Activated CD8-positive, alpha-beta memory T cell treated with anti-CD3 and anti-CD28 coated beads for 36 hours (primary cell): ENCODE measurements around the gene SSBP4. TPM values are rescaled to one million over a fixed set of nuclear protein-coding genes. Genes with fewer than 3 reads are reported as not detected.
"Not testable (repeated sequence)": the region's sequence is repeated elsewhere in the genome, so short reads cannot be mapped to it uniquely, and the experiment has no call there.

Experiments used
- CTCF ChIA-PET: fragments of 350-600 bp; sonication (Branson Sonifier 250); formaldehyde crosslinking; loops from one replicate; lab custom pipeline; 2021; ENCODE audit warnings: antibody characterized with exemption; lab: Charles Lee
- POLR2A ChIA-PET: fragments of 350-600 bp; sonication (Branson Sonifier 250); formaldehyde crosslinking; loops from one replicate; lab custom pipeline; 2021; ENCODE audit warnings: antibody characterized with exemption; lab: Charles Lee
- total RNA-seq, 2 experiments: library from RNA; stranded (reverse); gene quantifications; one replicate each; pipeline ENCODE4 v1.2.3, GENCODE V29; 2021

SSBP4 gene
- 100 to 1,000 TPM; 151 to 158 TPM for total RNA-seq

DNA sequence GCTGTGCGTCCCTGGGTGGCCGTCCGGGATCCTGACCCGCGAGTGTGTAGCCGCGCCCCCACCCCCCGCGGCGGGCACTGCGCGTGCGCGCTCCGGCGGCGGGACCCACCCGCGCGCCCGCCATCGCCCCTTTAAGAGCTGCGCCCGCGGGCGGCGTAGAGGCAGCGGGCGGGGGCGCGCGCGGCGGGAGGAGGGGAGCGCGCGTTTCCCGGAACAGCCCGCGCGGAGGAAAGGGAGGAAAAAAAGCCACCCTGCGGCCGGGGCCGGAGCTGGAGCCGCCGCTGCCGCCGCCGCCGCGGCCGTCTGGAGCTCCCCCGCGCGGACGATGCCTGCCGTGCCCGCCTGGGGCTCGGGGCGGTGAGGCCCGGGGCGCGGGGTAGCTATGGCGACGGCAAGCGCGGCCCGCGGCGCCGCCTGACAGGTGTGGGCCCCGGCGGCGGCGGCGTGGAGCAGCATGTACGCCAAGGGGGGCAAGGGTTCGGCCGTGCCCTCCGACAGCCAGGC lies at the start of gene SSBP4:
SSBP4 (plus strand) TSS at position 204 of the 504 bp plus-strand sequence; CDS start at position 455, 251 bp downstream.
- ChIA-PET CTCF (interaction anchor here (0.7 to 2.1 kb wide), 12 partner anchors 8 to 214 kb away, joined by 3 to 9 read pairs (median 5); no protein-coding TSS in a partner anchor), POLR2A (interaction anchor here (0.6 to 5.4 kb wide), 8 partner anchors 10 to 413 kb away, joined by 3 to 36 read pairs (median 6); partner anchors contain the start of gene JUND)

DNA sequence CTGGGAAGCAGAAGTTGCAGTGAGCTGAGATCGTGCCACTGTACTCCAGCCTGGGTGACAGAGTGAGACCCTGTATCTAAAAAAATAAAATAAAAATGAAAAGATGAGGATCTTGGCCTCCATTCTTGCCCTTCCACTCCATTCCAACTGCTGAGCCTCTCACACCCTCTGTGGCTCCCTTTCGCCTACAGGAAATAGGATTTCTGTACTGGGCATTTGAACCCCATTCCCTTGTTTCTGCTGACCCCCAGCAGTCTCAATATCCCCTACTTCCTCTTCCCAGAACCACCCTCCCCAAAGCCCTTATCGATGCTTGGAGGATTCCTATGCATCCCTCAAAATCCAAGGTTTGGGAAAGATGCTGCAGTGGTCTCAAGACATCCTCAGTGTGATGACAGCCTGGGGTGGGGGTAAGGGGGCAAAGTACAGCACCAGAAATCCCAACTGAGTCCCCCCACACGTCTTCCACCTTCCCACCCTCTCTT lies 45.7 kb upstream of the SSBP4 start:
- POLR2A ChIA-PET: no interaction called here
- CTCF ChIA-PET: no interaction called here

DNA sequence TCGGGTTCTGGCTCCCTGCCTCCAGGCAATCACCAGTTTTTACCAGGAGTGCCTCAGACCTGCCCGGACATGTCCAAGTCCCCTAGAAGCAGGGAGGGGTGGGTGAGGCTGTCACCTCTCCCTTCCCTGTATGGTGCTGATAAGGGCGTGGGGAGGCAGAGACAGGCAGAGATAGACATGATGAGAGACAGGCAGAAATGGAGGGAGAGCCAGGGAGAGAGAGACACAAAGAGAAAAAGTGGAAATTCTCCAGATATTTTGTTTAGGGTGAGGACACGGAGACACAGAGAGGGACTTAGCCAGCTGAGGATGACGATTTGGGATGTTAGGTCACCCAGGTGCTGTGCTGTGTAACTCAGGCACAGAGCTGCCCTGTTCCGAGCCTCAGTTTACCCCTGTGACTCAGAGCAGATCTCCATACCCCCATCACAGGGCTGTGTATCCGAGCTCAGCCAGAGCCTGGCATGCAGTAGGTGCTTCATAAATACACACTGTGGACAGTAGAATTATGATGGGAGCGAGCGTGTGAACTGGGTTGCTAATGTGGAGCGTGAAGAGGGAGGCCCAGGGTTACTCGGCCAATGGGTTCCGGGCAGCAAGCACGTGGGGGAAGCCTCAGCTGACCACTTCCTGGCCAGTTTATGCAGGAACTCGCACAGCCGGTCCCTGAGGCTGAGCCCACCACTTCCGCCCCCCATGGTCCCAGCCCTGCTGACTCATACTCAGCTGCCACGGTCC lies 45.1 kb upstream of the SSBP4 start:
- ChIA-PET POLR2A (no interaction called here), CTCF (no interaction called here)

DNA sequence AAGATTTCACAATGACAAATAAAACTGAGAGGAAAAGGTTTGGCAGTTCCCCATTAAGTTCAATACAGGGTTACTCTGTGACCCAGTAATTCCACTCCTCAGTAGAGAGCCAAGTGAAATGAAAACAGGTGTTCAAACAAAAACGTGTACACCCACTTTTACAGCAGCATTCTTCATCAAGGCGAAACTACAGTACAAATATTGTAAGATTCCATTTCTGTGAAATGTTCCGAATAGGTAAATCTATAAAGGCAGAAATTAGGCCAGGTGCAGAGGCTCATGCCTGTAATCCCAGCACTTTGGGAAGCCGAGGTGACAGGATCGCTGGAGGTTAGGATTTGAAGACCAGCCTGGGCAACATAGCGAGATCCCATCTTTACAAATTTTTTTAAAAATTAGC lies 42.2 kb upstream of the SSBP4 start:
- ChIA-PET CTCF (no interaction called here), POLR2A (interaction anchor here (0.7 kb wide), 1 partner anchor 40 kb away, joined by 8 read pairs; no protein-coding TSS in a partner anchor)

DNA sequence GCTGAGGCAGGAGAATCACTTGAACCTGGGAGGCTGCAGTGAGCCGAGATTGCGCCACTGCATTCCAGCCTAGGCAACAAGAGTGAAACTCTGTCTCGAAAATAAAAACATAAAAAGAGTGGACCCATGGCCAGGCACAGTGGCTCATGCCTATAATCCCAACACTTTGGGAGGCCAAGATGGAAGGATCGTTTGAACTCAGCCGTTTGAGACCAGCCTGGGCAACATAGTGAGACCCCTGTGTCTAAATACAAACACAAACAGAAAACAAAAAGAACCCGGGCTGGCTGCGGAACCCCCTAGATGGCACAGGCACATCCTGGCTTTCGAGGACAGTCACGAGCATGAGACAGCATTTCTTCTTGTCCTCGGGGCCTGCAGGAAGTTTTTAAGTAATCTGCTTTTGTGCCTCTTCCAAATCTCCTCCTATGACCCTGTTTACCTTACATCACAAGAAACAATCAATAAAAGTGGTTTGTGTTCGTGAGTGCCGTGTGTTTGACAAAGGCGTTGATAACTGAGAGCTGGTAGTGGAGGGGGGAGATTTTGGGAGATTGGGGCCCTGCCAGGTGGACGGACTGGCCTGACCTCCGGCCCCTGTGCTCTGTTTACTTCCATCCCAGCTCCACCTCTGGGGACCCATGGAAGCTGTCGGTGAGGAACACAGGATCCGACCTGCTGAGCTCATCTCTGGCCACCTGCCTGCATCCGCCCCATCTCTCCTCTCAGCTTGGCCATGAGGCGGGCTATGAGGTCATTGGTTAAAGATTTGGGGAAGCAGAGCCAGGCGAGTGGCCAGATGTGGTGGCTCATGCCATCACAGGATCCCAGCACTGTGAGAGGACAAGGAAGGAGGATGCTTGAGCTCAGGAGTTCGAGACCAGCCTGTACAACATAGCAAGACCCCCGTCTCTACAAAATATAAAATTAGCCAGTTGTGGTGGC lies 39.1 kb upstream of the SSBP4 start:
- ChIA-PET POLR2A (no interaction called here), CTCF (interaction anchor here (0.6 kb wide), 2 partner anchors 166 to 399 kb away, joined by 3 read pairs; no protein-coding TSS in a partner anchor)

DNA sequence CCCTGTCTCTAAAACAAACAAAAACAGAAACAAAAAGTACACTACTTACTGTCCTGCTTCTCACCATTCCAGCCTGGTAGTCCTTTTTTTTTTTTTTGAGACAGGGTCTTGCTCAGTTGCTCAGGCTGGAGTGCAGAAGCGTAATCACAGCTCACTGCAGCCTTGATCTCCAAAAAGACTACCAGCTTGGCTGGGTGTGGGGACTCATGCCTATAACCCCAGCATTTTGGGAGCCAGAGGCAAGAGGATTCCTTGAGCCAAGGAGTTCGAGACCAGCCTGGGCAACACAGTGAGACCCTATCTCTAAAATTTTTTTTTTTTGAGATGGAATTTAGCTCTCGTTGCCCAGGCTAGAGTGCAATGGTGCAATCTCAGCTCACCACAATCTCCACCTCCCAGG lies 38.4 kb upstream of the SSBP4 start:
- POLR2A ChIA-PET: no interaction called here
- CTCF ChIA-PET: interaction anchor here (0.7 kb wide), 1 partner anchor 367 kb away, joined by 3 read pairs; no protein-coding TSS in a partner anchor

DNA sequence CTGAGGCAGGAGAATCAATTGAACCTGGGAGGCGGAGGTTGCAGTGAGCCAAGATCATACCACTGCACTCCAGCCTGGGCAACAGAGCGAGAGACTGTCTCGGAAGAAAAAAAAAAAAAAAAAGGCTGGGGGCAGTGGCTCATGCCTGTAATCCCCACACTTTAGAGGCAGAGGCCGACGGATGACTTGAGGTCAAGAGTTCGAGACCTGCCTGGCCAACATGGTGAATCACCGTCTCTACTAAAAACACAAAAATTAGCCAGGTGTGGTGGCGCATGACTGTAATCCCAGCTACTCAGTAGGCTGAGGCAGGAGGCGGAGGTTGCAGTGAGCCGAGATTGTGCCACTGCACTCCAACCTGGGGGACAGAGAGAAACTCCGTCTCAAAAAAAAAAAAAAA lies 35.6 kb upstream of the SSBP4 start:
- CTCF ChIA-PET: interaction anchor here (0.8 kb wide), 1 partner anchor 55 kb away, joined by 3 read pairs; no protein-coding TSS in a partner anchor
- POLR2A ChIA-PET: not testable (repeated sequence)

DNA sequence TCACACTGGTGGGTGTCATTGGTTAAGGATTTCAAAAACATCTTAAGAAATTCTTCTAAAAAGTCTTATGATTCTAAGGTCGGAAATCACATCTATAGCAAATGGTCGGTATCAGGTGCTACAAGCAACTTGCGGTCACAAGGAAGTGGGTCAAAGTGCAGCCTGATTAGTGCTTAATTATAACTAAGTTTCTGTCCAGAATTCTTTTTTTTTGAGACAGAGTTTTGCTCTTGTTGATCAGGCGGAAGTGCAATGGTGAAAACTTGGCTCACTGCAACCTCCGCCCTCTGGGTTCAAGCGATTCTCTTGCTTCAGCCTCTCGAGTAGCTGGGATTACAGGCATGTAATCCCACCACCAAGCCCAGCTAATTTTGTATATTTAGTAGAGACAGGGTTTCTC lies 34.4 kb upstream of the SSBP4 start:
- ChIA-PET CTCF (no interaction called here), POLR2A (no interaction called here)

DNA sequence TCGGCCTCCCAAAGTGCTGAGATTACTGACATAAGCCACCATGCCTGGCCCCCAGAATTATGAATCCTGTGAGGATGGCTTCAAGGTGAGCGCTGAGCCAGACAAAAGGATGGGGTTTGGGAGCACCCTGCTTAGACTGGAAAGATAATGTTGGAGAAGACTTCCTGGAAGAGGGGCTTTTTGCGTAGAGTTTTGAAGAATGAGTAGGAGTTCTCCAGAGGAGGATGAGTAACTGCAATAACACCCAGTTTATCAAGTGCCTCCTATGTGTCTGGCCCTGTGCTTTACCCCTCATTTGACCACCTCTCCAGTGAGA lies 33.9 kb upstream of the SSBP4 start:
- ChIA-PET POLR2A (no interaction called here), CTCF (interaction anchor here (0.5 to 6.8 kb wide), 5 partner anchors 13 to 72 kb away, joined by 3 to 107 read pairs (median 3); partner anchors contain the start of gene LRRC25)

DNA sequence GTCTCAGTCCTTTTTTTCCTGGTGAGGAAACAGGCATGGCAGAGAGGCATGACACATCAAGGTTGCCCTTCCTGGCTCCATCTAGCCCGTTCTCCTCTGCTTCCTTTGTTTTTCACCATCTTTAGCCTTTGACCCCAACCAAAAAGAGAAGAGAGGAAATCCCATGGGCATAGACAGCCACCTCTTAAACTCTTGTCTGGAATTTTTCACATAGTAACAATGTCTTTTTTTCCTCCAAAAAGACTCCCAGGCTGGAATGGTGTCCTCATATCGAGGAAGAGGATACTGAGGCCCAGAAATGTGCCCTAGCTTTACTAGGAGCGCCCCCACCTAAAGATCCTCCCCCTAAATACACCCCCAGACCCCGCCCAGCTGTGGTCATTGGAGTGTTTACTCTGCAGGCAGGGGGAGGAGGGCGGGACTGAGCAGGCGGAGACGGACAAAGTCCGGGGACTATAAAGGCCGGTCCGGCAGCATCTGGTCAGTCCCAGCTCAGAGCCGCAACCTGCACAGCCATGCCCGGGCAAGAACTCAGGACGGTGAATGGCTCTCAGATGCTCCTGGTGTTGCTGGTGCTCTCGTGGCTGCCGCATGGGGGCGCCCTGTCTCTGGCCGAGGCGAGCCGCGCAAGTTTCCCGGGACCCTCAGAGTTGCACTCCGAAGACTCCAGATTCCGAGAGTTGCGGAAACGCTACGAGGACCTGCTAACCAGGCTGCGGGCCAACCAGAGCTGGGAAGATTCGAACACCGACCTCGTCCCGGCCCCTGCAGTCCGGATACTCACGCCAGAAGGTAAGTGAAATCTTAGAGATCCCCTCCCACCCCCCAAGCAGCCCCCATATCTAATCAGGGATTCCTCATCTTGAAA lies 33.3 kb upstream of the SSBP4 start, which contains the start of gene GDF15:
GDF15 (plus strand) TSS at position 484 of the 868 bp plus-strand sequence; CDS start at position 516, 32 bp downstream.
- ChIA-PET POLR2A (no interaction called here), CTCF (interaction anchor here (0.5 to 6.8 kb wide), 6 partner anchors 12 to 71 kb away, joined by 3 to 107 read pairs (median 3); partner anchors contain the start of gene LRRC25)

DNA sequence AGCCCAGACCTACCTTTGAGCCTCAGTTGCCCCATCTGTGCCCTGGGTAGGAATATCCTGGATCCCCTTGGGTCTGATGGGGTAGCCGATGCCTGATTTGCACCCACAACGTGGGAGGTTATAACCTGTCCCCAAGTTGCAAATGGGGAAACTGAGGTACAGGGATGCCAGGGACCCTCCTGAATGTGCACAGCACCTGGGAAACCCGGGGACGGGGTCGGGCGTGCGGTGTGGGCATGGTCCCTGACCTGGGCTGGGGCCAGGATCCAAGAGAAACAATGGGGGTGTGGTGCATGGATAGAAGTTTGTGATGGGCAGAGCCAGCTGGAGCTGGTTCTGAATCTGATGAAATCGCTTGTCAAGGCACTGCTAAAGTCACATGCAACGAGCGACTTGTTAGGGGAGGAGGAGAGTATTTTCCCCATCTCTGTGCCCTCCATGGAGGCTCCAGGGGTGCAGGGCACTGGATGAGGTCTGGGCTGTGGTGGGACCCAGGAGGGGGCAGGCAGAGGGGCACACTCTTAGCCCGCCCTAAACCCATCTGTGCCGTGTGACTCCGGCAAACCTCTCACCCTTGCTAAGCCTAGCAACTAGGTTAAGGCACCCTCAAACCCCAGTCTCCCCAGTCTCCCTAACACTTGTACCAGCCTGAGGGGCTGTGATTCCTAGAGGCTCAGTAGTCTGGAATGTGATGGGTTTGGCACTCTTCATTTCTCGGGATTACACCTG lies 32.5 kb upstream of the SSBP4 start:
- POLR2A ChIA-PET: no interaction called here
- CTCF ChIA-PET: interaction anchor here (1.0 to 6.8 kb wide), 2 partner anchors 27 to 37 kb away, joined by 3 to 107 read pairs; no protein-coding TSS in a partner anchor

DNA sequence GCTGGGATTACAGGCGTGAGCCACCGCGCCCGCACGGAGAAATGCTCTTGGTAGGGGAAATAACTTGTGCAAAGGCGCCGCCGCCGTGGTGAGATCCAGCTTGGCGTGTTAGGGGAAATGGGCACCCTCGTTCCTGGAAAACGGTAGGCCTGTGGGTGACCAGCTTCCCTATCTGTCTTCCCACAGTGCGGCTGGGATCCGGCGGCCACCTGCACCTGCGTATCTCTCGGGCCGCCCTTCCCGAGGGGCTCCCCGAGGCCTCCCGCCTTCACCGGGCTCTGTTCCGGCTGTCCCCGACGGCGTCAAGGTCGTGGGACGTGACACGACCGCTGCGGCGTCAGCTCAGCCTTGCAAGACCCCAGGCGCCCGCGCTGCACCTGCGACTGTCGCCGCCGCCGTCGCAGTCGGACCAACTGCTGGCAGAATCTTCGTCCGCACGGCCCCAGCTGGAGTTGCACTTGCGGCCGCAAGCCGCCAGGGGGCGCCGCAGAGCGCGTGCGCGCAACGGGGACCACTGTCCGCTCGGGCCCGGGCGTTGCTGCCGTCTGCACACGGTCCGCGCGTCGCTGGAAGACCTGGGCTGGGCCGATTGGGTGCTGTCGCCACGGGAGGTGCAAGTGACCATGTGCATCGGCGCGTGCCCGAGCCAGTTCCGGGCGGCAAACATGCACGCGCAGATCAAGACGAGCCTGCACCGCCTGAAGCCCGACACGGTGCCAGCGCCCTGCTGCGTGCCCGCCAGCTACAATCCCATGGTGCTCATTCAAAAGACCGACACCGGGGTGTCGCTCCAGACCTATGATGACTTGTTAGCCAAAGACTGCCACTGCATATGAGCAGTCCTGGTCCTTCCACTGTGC lies 30.9 kb upstream of the SSBP4 start:
- CTCF ChIA-PET: interaction anchor here (0.5 to 6.8 kb wide), 32 partner anchors 9 to 456 kb away, joined by 3 to 107 read pairs (median 4); partner anchors contain the start of genes CCDC124, PDE4C, PGPEP1 and RAB3A
- POLR2A ChIA-PET: interaction anchor here (0.6 to 1.3 kb wide), 2 partner anchors 12 to 31 kb away, joined by 3 to 5 read pairs; partner anchors contain the start of gene SSBP4

DNA sequence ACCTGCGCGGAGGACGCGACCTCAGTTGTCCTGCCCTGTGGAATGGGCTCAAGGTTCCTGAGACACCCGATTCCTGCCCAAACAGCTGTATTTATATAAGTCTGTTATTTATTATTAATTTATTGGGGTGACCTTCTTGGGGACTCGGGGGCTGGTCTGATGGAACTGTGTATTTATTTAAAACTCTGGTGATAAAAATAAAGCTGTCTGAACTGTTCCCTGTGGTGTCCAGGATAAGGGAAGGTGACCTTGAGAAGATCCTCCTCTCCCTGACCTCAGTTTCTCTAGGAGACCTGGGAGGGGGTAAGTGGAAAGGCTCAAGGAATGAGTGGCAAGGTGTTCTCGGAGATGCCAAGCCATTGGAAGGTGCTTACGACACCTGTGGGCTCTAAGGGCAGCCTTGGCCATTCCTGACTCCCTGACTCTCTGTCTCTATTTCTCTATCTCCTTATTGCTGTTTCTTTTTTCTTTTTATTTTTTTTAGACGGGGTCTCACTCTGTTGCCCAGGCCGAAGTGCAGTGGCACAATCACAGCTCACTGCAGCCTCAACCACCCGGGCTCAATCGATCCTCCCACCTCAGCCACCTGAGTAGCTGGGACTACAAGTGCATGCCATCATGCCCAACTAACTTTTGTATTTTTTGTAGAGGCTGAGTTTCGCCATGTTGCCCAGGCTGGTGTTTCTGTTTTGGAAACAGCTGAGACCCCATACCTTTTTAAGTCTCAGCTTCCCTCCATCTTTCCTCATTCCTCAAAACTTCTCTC lies 30.1 kb upstream of the SSBP4 start:
- CTCF ChIA-PET: interaction anchor here (0.6 to 6.8 kb wide), 17 partner anchors 12 to 456 kb away, joined by 3 to 107 read pairs (median 5); partner anchors contain the start of genes CCDC124, PDE4C, PGPEP1 and RAB3A
- POLR2A ChIA-PET: interaction anchor here (1.3 kb wide), 1 partner anchor 30 kb away, joined by 3 read pairs; the partner anchor contains the start of gene SSBP4

DNA sequence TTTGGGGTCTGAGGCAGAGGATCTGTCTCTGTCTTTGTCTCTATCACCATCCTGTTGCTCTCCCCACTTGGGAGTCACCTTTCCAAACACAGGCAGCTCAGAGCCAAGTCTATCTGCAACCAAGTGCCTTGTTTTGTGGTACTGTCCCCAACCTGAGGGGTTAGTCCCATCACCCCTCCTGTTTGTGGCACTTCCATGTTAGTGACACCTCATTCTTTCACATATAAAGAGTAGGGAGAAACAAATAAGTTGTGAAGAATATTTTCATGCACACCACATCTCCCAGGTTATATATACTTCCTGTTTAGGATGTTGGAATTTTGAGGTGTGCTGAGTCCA lies 29.5 kb upstream of the SSBP4 start:
- ChIA-PET POLR2A (no interaction called here), CTCF (interaction anchor here (0.9 to 6.8 kb wide), 5 partner anchors 16 to 138 kb away, joined by 3 to 107 read pairs (median 7); partner anchors contain the start of gene SSBP4)
